ENCODE measurements around the gene WWC2. TPM values are rescaled to one million over a fixed set of nuclear protein-coding genes. Genes with fewer than 3 reads are reported as not detected.

The WWC2 gene
- polyA plus RNA-seq, 2 of the 4 experiments (the other 2 are of a cell fraction) = 14.9 to 26.9 TPM

DNA sequence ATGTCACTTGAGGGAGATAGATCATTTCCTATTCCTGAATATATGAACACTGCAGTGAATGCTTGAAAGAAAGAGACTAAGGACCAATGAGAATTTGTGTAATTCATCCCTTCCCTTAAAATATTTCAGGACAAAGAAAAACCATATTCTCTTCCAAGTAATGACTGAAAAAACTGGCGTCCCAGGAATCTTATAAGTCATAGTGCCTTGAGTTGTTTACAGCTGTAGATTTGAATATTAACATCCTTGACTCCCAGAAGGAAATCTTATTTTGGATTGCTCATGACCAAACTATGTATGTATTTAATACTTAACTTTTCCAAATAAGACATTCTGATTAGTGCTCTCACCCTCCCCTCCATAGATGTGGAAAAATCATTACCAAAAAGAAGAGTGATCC, 165.6 kb downstream of the WWC2 start:
- peaks cover 16% of the 10 kb centered on the region for H3K4me1 ChIP-seq
- DNase-seq (ENCODE audit: low read depth in 1 of 2, low spot score in 1 of 2) (no peak), ATAC-seq (no peak), FAIRE-seq (no peak)
- CTCF ChIA-PET = interaction anchor here (0.7 to 5.2 kb wide), 5 partner anchors 9 to 325 kb away, joined by 3 to 86 read pairs (median 4); no protein-coding TSS in a partner anchor
- no peaks in the 10 kb centered on the region for H3K9me3 ChIP-seq
- no peak overlapping the region for H3K4me2 ChIP-seq
- POLR2A ChIA-PET = no interaction called here
- no peak overlapping the region for H3K27ac ChIP-seq
- TF ChIP-seq CBX2 (IDR thresholded peaks at IDR 0.05; ENCODE audit: borderline replicate concordance, low read depth) (no peak), MYC (IDR thresholded peaks at IDR 0.05; ENCODE audit: borderline replicate concordance, low read length) (no peak), CHD4 (IDR thresholded peaks at IDR 0.05; ENCODE audit: borderline replicate concordance) (no peak), FOSL2 (IDR thresholded peaks at IDR 0.05) (no peak), FOSL2 (CRISPR knock-in tag; IDR thresholded peaks at IDR 0.05) (no peak), POLR2AphosphoS2 (conservative IDR thresholded peaks at IDR 0.05; ENCODE audit: low read length) (no peak), HOXA7 (CRISPR knock-in tag; IDR thresholded peaks at IDR 0.05) (no peak), JUNB (IDR thresholded peaks at IDR 0.05) (no peak)
- TF ChIP-seq, protein P1, sequence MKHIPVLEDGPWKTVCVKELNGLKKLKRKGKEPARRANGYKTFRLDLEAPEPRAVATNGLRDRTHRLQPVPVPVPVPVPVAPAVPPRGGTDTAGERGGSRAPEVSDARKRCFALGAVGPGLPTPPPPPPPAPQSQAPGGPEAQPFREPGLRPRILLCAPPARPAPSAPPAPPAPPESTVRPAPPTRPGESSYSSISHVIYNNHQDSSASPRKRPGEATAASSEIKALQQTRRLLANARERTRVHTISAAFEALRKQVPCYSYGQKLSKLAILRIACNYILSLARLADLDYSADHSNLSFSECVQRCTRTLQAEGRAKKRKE (CRISPR knock-in tag; IDR thresholded peaks at IDR 0.05; ENCODE audit: low read depth) = no peak
- TF ChIP-seq, protein P2, sequence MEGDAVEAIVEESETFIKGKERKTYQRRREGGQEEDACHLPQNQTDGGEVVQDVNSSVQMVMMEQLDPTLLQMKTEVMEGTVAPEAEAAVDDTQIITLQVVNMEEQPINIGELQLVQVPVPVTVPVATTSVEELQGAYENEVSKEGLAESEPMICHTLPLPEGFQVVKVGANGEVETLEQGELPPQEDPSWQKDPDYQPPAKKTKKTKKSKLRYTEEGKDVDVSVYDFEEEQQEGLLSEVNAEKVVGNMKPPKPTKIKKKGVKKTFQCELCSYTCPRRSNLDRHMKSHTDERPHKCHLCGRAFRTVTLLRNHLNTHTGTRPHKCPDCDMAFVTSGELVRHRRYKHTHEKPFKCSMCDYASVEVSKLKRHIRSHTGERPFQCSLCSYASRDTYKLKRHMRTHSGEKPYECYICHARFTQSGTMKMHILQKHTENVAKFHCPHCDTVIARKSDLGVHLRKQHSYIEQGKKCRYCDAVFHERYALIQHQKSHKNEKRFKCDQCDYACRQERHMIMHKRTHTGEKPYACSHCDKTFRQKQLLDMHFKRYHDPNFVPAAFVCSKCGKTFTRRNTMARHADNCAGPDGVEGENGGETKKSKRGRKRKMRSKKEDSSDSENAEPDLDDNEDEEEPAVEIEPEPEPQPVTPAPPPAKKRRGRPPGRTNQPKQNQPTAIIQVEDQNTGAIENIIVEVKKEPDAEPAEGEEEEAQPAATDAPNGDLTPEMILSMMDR (IDR thresholded peaks at IDR 0.05) = no peak
- TF ChIP-seq, protein P3, sequence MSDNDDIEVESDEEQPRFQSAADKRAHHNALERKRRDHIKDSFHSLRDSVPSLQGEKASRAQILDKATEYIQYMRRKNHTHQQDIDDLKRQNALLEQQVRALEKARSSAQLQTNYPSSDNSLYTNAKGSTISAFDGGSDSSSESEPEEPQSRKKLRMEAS (IDR thresholded peaks at IDR 0.05) = no peak
- WGBS (ENCODE audit: missing lambda C conversion rate) = 84% methylated on average over 1 of the region's 1 CpG
- H3K4me3 ChIP-seq = no peak overlapping the region

DNA sequence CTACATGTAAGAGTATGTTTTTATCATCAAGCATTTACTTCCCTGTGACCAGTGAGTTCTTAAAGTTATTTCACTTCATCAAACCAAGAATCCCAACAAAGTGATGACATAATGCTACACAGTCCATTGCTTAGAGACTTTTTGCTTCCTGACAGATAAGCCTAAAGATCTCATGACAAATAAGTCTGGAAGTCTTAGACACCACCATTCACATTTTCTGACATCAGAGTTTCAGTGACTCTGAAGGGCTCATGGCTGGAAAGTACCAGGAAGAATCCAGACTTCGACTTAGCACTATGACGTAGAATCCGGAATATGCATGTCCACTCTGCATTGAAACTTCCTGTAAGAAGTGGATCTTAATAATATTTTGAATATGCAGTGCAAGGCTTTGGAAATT, 167.3 kb downstream of the WWC2 start:
- Histone ChIP-seq H3K4me3 (no peak overlapping the region), H3K9me3 (no peaks in the 10 kb centered on the region), H3K4me2 (no peak overlapping the region), H3K27ac (no peak overlapping the region), H3K4me1 (peaks cover 4% of the 10 kb centered on the region)
- ChIA-PET CTCF (interaction anchor here (1.0 to 5.2 kb wide), 4 partner anchors 9 to 327 kb away, joined by 3 to 86 read pairs (median 4); no protein-coding TSS in a partner anchor), POLR2A (no interaction called here)
- no peak for FAIRE-seq
- 96% methylated on average over 3 of the region's 3 CpGs for WGBS (ENCODE audit: missing lambda C conversion rate)
- TF ChIP-seq CBX8 (IDR thresholded peaks at IDR 0.05) = no peak
- no peak for TF ChIP-seq HOXB5 (CRISPR knock-in tag; IDR thresholded peaks at IDR 0.05)
- TF ChIP-seq, protein P3 (IDR thresholded peaks at IDR 0.05) = no peak
- ATAC-seq = no peak
- DNase-seq (ENCODE audit: low read depth in 1 of 2, low spot score in 1 of 2) = no peak

DNA sequence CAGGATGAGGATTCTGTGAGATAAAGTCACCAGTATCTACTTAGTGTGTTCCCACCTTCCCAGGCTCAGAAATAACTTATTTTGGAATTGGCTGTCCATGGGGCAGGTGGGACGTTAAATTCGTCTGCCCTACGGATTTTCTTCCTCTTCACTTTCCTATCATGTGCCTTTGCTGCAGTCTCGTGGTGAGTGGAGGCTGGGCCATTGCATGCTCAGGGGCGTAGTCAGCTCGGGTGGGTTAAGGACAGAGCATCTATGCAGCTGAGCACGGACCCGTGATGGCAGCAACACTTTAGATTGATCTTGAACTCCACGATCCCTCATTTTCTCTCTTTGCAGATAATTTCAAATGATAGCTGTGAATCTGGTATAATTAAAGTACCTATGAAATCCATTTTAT, 169.5 kb downstream of the WWC2 start:
- Histone ChIP-seq H3K4me2 (no peak overlapping the region), H3K9me3 (no peaks in the 10 kb centered on the region), H3K27ac (no peak overlapping the region), H3K4me1 (no peaks in the 10 kb centered on the region), H3K4me3 (no peak overlapping the region)
- ATAC-seq (no peak), FAIRE-seq (no peak), DNase-seq (ENCODE audit: low read depth in 1 of 2, low spot score in 1 of 2) (no peak)
- TF ChIP-seq NPAS2 (CRISPR knock-in tag; IDR thresholded peaks at IDR 0.05; ENCODE audit: borderline replicate concordance) (no peak), MYC (IDR thresholded peaks at IDR 0.05; ENCODE audit: borderline replicate concordance, low read length) (no peak), ZFP36 (IDR thresholded peaks at IDR 0.05; ENCODE audit: borderline replicate concordance, partially characterized antibody) (no peak), RAD21 (conservative IDR thresholded peaks at IDR 0.05 in 1 of 2, IDR thresholded peaks at IDR 0.05 in 1 of 2) (no peak), EHMT2 (IDR thresholded peaks at IDR 0.05; ENCODE audit: low read depth) (no peak), CBX2 (IDR thresholded peaks at IDR 0.05; ENCODE audit: borderline replicate concordance, low read depth) (no peak), RCOR1 (IDR thresholded peaks at IDR 0.05; ENCODE audit: low read depth, low read length) (no peak), HOXB5 (CRISPR knock-in tag; IDR thresholded peaks at IDR 0.05) (no peak), KDM5A (IDR thresholded peaks at IDR 0.05) (no peak), HOXB13 (CRISPR knock-in tag; IDR thresholded peaks at IDR 0.05; ENCODE audit: low read depth) (no peak), TFCP2L1 (CRISPR knock-in tag; IDR thresholded peaks at IDR 0.05) (no peak), GATA3 (IDR thresholded peaks at IDR 0.05; ENCODE audit: borderline replicate concordance) (no peak), SMC3 (IDR thresholded peaks at IDR 0.05) (no peak)
- TF ChIP-seq, protein P4, sequence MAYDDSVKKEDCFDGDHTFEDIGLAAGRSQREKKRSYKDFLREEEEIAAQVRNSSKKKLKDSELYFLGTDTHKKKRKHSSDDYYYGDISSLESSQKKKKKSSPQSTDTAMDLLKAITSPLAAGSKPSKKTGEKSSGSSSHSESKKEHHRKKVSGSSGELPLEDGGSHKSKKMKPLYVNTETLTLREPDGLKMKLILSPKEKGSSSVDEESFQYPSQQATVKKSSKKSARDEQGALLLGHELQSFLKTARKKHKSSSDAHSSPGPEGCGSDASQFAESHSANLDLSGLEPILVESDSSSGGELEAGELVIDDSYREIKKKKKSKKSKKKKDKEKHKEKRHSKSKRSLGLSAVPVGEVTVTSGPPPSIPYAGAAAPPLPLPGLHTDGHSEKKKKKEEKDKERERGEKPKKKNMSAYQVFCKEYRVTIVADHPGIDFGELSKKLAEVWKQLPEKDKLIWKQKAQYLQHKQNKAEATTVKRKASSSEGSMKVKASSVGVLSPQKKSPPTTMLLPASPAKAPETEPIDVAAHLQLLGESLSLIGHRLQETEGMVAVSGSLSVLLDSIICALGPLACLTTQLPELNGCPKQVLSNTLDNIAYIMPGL (CRISPR knock-in tag; IDR thresholded peaks at IDR 0.05; ENCODE audit: borderline replicate concordance) = no peak
- CTCF ChIA-PET = interaction anchor here (1.3 kb wide), 1 partner anchor 330 kb away, joined by 4 read pairs; no protein-coding TSS in a partner anchor
- 94% methylated on average over 9 of the region's 9 CpGs for whole genome bisulfite sequencing (ENCODE audit: missing lambda C conversion rate)
- POLR2A ChIA-PET = no interaction called here

Measured in A549 (cell line).